Measurements from ENCODE around the gene CSMD2. TPM values are rescaled to one million over a fixed set of nuclear protein-coding genes. Genes with fewer than 3 reads are reported as not detected.

The CSMD2 gene
- total and polyA plus RNA-seq, 4 donors = 0.25 to 2.4 (median 1.7) TPM

DNA sequence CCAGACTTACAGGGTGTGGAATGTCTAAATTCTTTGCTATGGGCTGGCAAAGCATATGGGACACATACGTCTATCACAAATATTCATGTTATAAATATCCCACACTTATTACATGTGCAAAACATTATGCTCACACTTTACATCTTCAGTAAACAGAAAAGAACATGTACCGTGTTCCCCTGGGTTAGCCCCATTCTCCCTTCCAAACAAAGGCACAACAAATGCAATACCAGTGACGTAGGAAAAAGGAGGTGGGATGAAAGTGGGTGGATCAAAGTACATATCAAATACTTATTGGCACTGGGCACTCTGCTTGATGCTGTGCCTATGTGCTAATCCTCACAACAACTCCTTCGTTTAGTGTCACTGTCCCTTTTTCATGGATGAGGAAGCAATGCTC lies 521.8 kb downstream of the CSMD2 start:
- intact Hi-C loops (cut with DNase I) = no loop called here
- no peak for ATAC-seq (ENCODE audit: low FRiP score)
- 79 to 86% methylated on average over 4 of the region's 4 CpGs for WGBS, 2 donors

DNA sequence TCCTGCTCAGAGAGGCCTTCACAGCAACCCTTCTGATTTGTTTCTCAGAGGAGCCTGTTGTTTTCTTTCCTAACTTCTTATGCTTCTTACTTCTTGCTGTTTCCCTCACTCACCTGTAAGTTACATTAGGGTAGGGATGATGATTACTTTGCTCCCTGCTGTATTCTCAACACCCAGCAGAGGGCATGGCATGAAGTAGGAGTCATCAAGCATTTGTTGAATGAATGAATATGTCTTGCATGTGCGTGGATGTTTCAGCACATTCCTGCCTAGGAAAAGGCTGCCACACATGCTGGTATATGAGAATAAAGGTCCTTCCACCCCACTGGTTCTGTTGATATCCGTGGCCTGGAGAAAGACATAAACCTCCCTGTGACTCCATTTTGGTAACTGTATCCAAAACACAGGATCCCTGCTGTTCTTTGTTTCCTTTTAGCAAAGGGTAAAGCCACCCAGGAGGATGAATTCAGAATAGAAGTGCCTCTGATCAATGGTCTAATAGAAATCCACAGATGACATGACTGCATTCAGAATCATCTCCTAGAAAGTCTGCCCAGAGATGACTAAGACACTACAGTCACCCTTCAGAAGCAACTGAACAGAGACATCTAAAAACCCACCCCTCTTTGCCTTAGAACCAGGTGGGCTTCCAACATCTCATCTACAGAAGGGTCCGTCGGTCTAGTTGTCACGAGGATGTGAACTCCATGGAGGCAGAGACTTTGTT lies 523.8 kb downstream of the CSMD2 start:
- ATAC-seq (ENCODE audit: low FRiP score) = no peak
- Histone ChIP-seq H3K4me3 (ENCODE audit: low read length in 2 of 2) (no peak overlapping the region), H3K9me3 (ENCODE audit: control insufficient read depth, low read length) (no peaks in the 10 kb centered on the region), H3K36me3 (ENCODE audit: control insufficient read depth in 1 of 2, insufficient read depth in 2 of 2, low read length in 1 of 2) (no peaks in the 10 kb centered on the region), H3K27ac (ENCODE audit: low read depth in 1 of 2, low read length in 2 of 2) (no peak overlapping the region), H3K4me1 (ENCODE audit: control insufficient read depth in 1 of 2, insufficient read depth in 2 of 2, low read length in 2 of 2) (no peaks in the 10 kb centered on the region), H3K27me3 (ENCODE audit: control insufficient read depth in 1 of 2, insufficient read depth in 2 of 2, low read length in 1 of 2) (no peaks in the 10 kb centered on the region)
- 82 to 83% methylated on average over 5 of the region's 5 CpGs for WGBS, 2 donors
- intact Hi-C loops (cut with DNase I) = no loop called here
- DNase-seq = no peak

More for the DNA sequence above, 521.8 kb downstream of the CSMD2 start:
- no peak for DNase-seq
- H3K9me3 ChIP-seq (ENCODE audit: control insufficient read depth, low read length) = no peaks in the 10 kb centered on the region
- H3K4me3 ChIP-seq (ENCODE audit: low read length in 2 of 2) = no peak overlapping the region
- H3K27me3 ChIP-seq (ENCODE audit: control insufficient read depth in 1 of 2, insufficient read depth in 2 of 2, low read length in 1 of 2) = no peaks in the 10 kb centered on the region
- no peaks in the 10 kb centered on the region for H3K4me1 ChIP-seq (ENCODE audit: control insufficient read depth in 1 of 2, insufficient read depth in 2 of 2, low read length in 2 of 2)
- H3K36me3 ChIP-seq (ENCODE audit: control insufficient read depth in 1 of 2, insufficient read depth in 2 of 2, low read length in 1 of 2) = no peaks in the 10 kb centered on the region
- H3K27ac ChIP-seq (ENCODE audit: low read depth in 1 of 2, low read length in 2 of 2) = no peak overlapping the region

DNA sequence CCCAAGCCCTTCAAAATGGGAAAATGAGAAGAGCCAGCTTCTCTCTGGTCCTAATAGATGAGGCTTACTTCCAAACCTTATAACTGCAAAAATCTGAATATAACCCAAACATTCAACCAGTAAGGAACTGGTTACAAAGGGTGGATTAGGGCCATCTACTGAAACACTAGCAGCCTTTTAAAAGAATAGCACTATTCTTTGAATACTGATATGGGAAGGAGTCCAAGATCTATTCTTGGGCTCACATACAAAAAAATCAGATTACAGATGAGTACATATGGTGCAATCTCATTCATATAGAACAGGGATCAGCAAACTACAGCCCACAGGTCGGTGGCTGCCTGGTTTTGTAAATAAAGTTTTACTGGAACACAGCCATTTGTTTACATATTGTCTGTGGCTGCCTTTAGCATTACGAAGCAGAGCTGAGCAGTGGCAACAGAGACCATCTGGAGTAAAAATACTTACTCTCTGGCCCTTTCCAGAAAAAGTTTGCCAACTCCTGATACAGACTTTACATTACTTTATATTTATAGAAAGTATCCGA lies 524.8 kb downstream of the CSMD2 start:
- no peak for ATAC-seq (ENCODE audit: low FRiP score)
- intact Hi-C loops (cut with DNase I) = no loop called here
- Histone ChIP-seq H3K4me1 (ENCODE audit: control insufficient read depth in 1 of 2, insufficient read depth in 2 of 2, low read length in 2 of 2) (no peaks in the 10 kb centered on the region), H3K27ac (ENCODE audit: low read depth in 1 of 2, low read length in 2 of 2) (no peak overlapping the region), H3K9me3 (ENCODE audit: control insufficient read depth, low read length) (no peaks in the 10 kb centered on the region), H3K4me3 (ENCODE audit: low read length in 2 of 2) (no peak overlapping the region), H3K27me3 (ENCODE audit: control insufficient read depth in 1 of 2, insufficient read depth in 2 of 2, low read length in 1 of 2) (no peaks in the 10 kb centered on the region), H3K36me3 (ENCODE audit: control insufficient read depth in 1 of 2, insufficient read depth in 2 of 2, low read length in 1 of 2) (no peaks in the 10 kb centered on the region)
- DNase-seq = no peak
- WGBS, 2 donors = 27 to 41% methylated on average over 3 of the region's 3 CpGs

DNA sequence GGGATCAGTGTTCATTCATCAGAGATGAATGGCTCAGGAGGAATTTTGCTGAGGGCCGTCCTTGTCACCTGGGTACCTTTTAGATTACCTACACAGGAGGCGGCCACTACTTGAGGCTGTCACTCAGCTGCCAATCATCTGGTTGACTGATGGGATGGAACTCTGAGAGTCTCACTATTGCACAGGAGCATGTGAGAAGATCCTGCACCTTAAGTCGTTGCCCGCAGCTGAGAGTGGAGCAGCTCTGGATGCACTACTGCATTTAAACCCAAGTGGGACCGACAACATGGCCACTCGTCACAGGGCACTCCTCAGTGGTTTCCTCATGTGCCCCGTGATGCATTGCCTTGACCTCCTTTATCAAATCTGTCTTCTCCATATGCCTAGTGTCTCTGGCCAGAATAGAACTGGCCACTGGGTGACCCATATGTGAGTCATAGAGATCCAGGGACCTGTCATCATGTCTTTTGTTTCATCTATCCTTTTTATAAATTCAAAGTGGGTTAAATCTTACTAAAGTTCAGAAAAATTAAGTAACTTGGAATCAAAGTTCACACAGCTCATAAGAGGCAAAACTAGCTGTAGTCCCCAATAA lies 527.1 kb downstream of the CSMD2 start:
- intact Hi-C loops (cut with DNase I) = loop anchor here (5.0 to 10.0 kb wide), 3 partner anchors 377 to 1107 kb away; partner anchors contain the start of gene CSMD2 (in 1 of the 2)

DNA sequence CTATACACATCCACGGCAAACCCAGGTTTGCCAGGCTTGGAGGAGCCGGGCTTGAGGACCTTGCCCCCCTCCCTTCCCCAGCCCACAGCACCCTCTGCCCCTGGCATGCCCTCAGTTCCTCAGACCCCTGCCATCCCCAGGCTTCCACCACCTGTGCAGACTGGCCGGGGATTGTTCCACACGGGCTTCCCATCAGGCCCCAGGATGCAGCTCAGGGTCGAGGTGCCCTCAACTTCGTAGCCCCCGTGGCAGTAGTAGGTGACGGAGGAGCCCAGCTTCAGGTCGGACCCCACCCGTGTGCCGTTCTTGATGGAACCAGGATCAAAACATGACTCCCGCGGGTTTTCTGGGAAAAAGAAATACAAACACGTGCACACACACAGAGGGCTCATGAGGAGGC lies 528.8 kb downstream of the CSMD2 start:
- intact Hi-C loops (cut with DNase I) = loop anchor here (5.0 to 10.0 kb wide), 3 partner anchors 379 to 1109 kb away; partner anchors contain the start of gene CSMD2 (in 1 of the 2)
- ATAC-seq (ENCODE audit: low FRiP score) (no peak), DNase-seq (no peak)
- no peak overlapping the region for H3K4me3 ChIP-seq (ENCODE audit: low read length in 2 of 2)
- no peaks in the 10 kb centered on the region for H3K27me3 ChIP-seq (ENCODE audit: control insufficient read depth in 1 of 2, insufficient read depth in 2 of 2, low read length in 1 of 2)
- no peaks in the 10 kb centered on the region for H3K36me3 ChIP-seq (ENCODE audit: control insufficient read depth in 1 of 2, insufficient read depth in 2 of 2, low read length in 1 of 2)
- H3K9me3 ChIP-seq (ENCODE audit: control insufficient read depth, low read length) = no peaks in the 10 kb centered on the region
- 95 to 96% methylated on average over 14 of the region's 14 CpGs for WGBS, 2 donors
- H3K27ac ChIP-seq (ENCODE audit: low read depth in 1 of 2, low read length in 2 of 2) = no peak overlapping the region
- H3K4me1 ChIP-seq (ENCODE audit: control insufficient read depth in 1 of 2, insufficient read depth in 2 of 2, low read length in 2 of 2) = no peaks in the 10 kb centered on the region

More for the DNA sequence above, 527.1 kb downstream of the CSMD2 start:
- no peak for DNase-seq
- no peaks in the 10 kb centered on the region for H3K27me3 ChIP-seq (ENCODE audit: control insufficient read depth in 1 of 2, insufficient read depth in 2 of 2, low read length in 1 of 2)
- no peak overlapping the region for H3K4me3 ChIP-seq (ENCODE audit: low read length in 2 of 2)
- H3K4me1 ChIP-seq (ENCODE audit: control insufficient read depth in 1 of 2, insufficient read depth in 2 of 2, low read length in 2 of 2) = no peaks in the 10 kb centered on the region
- no peak overlapping the region for H3K27ac ChIP-seq (ENCODE audit: low read depth in 1 of 2, low read length in 2 of 2)
- H3K36me3 ChIP-seq (ENCODE audit: control insufficient read depth in 1 of 2, insufficient read depth in 2 of 2, low read length in 1 of 2) = no peaks in the 10 kb centered on the region
- no peaks in the 10 kb centered on the region for H3K9me3 ChIP-seq (ENCODE audit: control insufficient read depth, low read length)
- ATAC-seq (ENCODE audit: low FRiP score) = no peak
- 69 to 76% methylated on average over 7 of the region's 7 CpGs for WGBS, 2 donors

DNA sequence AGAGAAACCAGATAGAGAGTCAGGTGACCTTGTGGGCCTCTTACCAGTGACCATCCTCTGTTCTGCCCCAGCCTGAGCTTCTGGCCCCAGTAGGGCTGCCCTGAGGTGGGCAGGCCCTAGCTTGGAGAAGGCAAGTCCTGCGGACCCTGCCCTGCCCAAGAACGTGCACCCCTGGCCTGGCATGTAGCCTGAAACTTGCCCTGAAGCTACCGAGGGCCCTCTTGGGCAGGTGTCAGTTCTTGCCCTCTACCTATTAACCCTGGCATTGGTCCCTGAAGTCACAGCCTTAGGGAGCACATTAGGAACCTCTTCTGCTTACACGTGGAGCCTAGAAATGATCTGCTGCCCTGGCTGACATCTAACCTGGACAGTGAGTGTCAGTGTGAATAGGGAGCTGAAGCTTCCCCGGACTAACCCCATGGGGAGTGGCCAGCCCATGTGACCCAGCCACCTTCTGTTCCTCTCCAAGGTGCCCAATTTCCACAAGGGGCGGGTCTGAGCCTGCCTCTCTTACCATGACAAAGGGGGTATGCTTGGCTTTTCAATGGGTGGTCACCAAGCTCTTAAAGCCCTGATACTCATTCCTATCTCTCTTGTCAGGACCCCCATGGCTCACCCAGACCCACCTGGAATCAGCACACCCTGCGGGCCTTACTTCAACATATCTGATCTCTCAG lies 529.6 kb downstream of the CSMD2 start:
- ATAC-seq (ENCODE audit: low FRiP score) = no peak

DNA sequence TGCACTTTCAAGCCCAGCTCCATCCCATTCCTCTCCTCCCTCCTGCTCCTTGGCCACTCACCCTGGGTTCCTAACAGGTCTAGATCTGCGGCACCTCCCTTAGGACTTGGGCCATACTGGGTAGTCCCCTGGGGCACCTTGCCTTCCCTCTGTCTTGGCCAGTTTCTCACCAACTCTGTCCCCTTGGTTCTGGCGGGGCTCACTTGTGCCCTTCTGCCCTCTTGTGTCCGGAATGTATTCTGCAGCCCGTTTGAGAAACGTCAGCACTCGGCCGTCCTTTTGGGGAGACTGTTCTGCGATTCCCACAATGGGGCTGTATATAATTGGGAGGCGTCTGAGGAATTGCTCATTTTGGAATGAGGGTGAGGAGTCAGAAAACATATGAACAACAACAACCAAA lies 530.2 kb downstream of the CSMD2 start:
- ATAC-seq (ENCODE audit: low FRiP score) (peak; percentile 34), DNase-seq (no peak)
- Histone ChIP-seq H3K27ac (ENCODE audit: low read depth in 1 of 2, low read length in 2 of 2) (no peak overlapping the region), H3K4me3 (ENCODE audit: low read length in 2 of 2) (no peak overlapping the region), H3K36me3 (ENCODE audit: control insufficient read depth in 1 of 2, insufficient read depth in 2 of 2, low read length in 1 of 2) (no peaks in the 10 kb centered on the region), H3K9me3 (ENCODE audit: control insufficient read depth, low read length) (no peaks in the 10 kb centered on the region), H3K4me1 (ENCODE audit: control insufficient read depth in 1 of 2, insufficient read depth in 2 of 2, low read length in 2 of 2) (no peaks in the 10 kb centered on the region), H3K27me3 (ENCODE audit: control insufficient read depth in 1 of 2, insufficient read depth in 2 of 2, low read length in 1 of 2) (no peaks in the 10 kb centered on the region)
- intact Hi-C loops (cut with DNase I) = loop anchor here (5.0 to 10.0 kb wide), 6 partner anchors 380 to 1110 kb away; partner anchors contain the start of gene CSMD2 (in 1 of the 2)
- 15% methylated on average over 9 of the region's 9 CpGs for WGBS, 2 donors

More for the DNA sequence above, 529.6 kb downstream of the CSMD2 start:
- WGBS, 2 donors = 85 to 89% methylated on average over 7 of the region's 7 CpGs
- no peak for DNase-seq
- intact Hi-C loops (cut with DNase I) = loop anchor here (5.0 to 10.0 kb wide), 3 partner anchors 379 to 1109 kb away; partner anchors contain the start of gene CSMD2 (in 1 of the 2)
- H3K9me3 ChIP-seq (ENCODE audit: control insufficient read depth, low read length) = no peaks in the 10 kb centered on the region
- no peaks in the 10 kb centered on the region for H3K36me3 ChIP-seq (ENCODE audit: control insufficient read depth in 1 of 2, insufficient read depth in 2 of 2, low read length in 1 of 2)
- no peaks in the 10 kb centered on the region for H3K27me3 ChIP-seq (ENCODE audit: control insufficient read depth in 1 of 2, insufficient read depth in 2 of 2, low read length in 1 of 2)
- H3K27ac ChIP-seq (ENCODE audit: low read depth in 1 of 2, low read length in 2 of 2) = no peak overlapping the region
- H3K4me1 ChIP-seq (ENCODE audit: control insufficient read depth in 1 of 2, insufficient read depth in 2 of 2, low read length in 2 of 2) = no peaks in the 10 kb centered on the region
- no peak overlapping the region for H3K4me3 ChIP-seq (ENCODE audit: low read length in 2 of 2)

DNA sequence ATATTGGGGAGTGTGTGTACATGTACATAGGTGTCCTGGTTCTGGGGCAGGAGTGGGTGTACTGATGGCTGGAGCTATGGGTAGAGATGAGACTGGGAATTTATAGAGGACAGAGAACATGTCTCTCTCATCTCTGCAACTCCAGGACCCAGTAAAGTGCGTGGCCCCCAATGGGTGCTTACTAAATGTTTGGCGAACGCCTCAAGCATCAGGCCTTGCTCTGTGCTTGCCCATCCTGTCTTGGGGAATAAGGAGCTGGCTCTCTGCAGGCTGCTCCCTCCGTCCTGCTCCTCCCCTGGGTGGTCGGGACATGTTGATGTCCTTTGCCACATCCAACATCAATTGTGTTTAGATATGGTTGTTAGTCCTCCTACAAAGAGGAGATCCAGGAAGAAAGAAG lies 530.9 kb downstream of the CSMD2 start:
- WGBS, 2 donors = 95 to 97% methylated on average over 5 of the region's 5 CpGs
- H3K27ac ChIP-seq (ENCODE audit: low read depth in 1 of 2, low read length in 2 of 2) = no peak overlapping the region
- no peak overlapping the region for H3K4me3 ChIP-seq (ENCODE audit: low read length in 2 of 2)
- no peaks in the 10 kb centered on the region for H3K4me1 ChIP-seq (ENCODE audit: control insufficient read depth in 1 of 2, insufficient read depth in 2 of 2, low read length in 2 of 2)
- H3K36me3 ChIP-seq (ENCODE audit: control insufficient read depth in 1 of 2, insufficient read depth in 2 of 2, low read length in 1 of 2) = no peaks in the 10 kb centered on the region
- ATAC-seq (ENCODE audit: low FRiP score) (no peak), DNase-seq (no peak)
- H3K9me3 ChIP-seq (ENCODE audit: control insufficient read depth, low read length) = no peaks in the 10 kb centered on the region
- intact Hi-C loops (cut with DNase I) = loop anchor here (5.0 to 10.0 kb wide), 5 partner anchors 381 to 1111 kb away; no protein-coding TSS in a partner anchor
- no peaks in the 10 kb centered on the region for H3K27me3 ChIP-seq (ENCODE audit: control insufficient read depth in 1 of 2, insufficient read depth in 2 of 2, low read length in 1 of 2)
